ENCODE measurements around the gene ERBIN. TPM values are rescaled to one million over a fixed set of nuclear protein-coding genes. Genes with fewer than 3 reads are reported as not detected.

ERBIN gene
- total RNA-seq, 1 experiment from 2014 or later: 38.9 TPM

- no peak for TF ChIP-seq EZH2phosphoT487 (IDR thresholded peaks at IDR 0.05; ENCODE audit: borderline replicate concordance, low read length)
- TF ChIP-seq EZH2 (IDR thresholded peaks at IDR 0.05; ENCODE audit: low read length, unreplicated experiment): no peak
- no peak for TF ChIP-seq CTCF (conservative IDR thresholded peaks at IDR 0.05; ENCODE audit: low read depth, low read length)
- Histone ChIP-seq H3K4me3 (ENCODE audit: low read length) (no peak overlapping the region), H4K20me1 (ENCODE audit: low read length) (no peaks in the 10 kb centered on the region), H3K9me2 (replicated peaks; ENCODE audit: low read length) (no peaks in the 10 kb centered on the region), H3K79me2 (ENCODE audit: low read length) (peaks cover 32% of the 10 kb centered on the region), H3K36me3 (ENCODE audit: low read depth, low read length) (no peaks in the 10 kb centered on the region), H3K9me3 (ENCODE audit: low read length) (no peaks in the 10 kb centered on the region), H2AFZ (ENCODE audit: low read length) (no peak overlapping the region), H3F3A (ENCODE audit: low read length, unreplicated experiment) (no peaks in the 10 kb centered on the region), H3K27me3 (ENCODE audit: low read length) (no peaks in the 10 kb centered on the region), H3K4me1 (ENCODE audit: insufficient read depth, low read length) (no peaks in the 10 kb centered on the region), H3K27ac (ENCODE audit: low read length) (no peak overlapping the region), H3K4me2 (ENCODE audit: low read length) (no peak overlapping the region), H3K9ac (ENCODE audit: low read length) (no peak overlapping the region)
- BruUV-seq (replicated peaks): no TSS peak
- no peak for DNase-seq
- intact Hi-C loops (cut with micrococcal nuclease): no loop called here
- POLR2A ChIA-PET (ENCODE audit: unreplicated experiment): no interaction called here
- ATAC-seq: no peak
- CTCF ChIA-PET: no interaction called here
Observed at GRCh38 chr5:65992630-65993029, 66.3 kb downstream of the ERBIN start.

GRCh38 chr5:65994117-65994786 lies 67.9 kb downstream of the ERBIN start:
- TF ChIP-seq EZH2phosphoT487 (IDR thresholded peaks at IDR 0.05; ENCODE audit: borderline replicate concordance, low read length) (no peak), EZH2 (IDR thresholded peaks at IDR 0.05; ENCODE audit: low read length, unreplicated experiment) (no peak), CTCF (conservative IDR thresholded peaks at IDR 0.05; ENCODE audit: low read depth, low read length) (no peak)
- Histone ChIP-seq H3K27me3 (ENCODE audit: low read length) (no peaks in the 10 kb centered on the region), H3K79me2 (ENCODE audit: low read length) (peaks cover 21% of the 10 kb centered on the region), H3K4me3 (ENCODE audit: low read length) (no peak overlapping the region), H3K36me3 (ENCODE audit: low read depth, low read length) (no peaks in the 10 kb centered on the region), H3F3A (ENCODE audit: low read length, unreplicated experiment) (no peaks in the 10 kb centered on the region), H3K9ac (ENCODE audit: low read length) (no peak overlapping the region), H3K4me1 (ENCODE audit: insufficient read depth, low read length) (no peaks in the 10 kb centered on the region), H3K9me2 (replicated peaks; ENCODE audit: low read length) (no peaks in the 10 kb centered on the region), H3K27ac (ENCODE audit: low read length) (no peak overlapping the region), H2AFZ (ENCODE audit: low read length) (no peak overlapping the region), H3K9me3 (ENCODE audit: low read length) (no peaks in the 10 kb centered on the region), H4K20me1 (ENCODE audit: low read length) (no peaks in the 10 kb centered on the region), H3K4me2 (ENCODE audit: low read length) (no peak overlapping the region)
- no peak for ATAC-seq
- DNase-seq: no peak
- intact Hi-C loops (cut with micrococcal nuclease): no loop called here
- CTCF ChIA-PET: no interaction called here
- POLR2A ChIA-PET (ENCODE audit: unreplicated experiment): no interaction called here
- BruUV-seq (replicated peaks): no TSS peak

GRCh38 chr5:65999061-65999723 lies 72.8 kb downstream of the ERBIN start:
- H3K36me3 ChIP-seq (ENCODE audit: low read depth, low read length): no peaks in the 10 kb centered on the region; the same call in 1 of the 2 replicates
- ChIA-PET POLR2A (ENCODE audit: unreplicated experiment) (no interaction called here), CTCF (interaction anchor here (0.6 kb wide), 1 partner anchor 210 kb away, joined by 3 read pairs; no protein-coding TSS in a partner anchor)
- H3K9me3 ChIP-seq (ENCODE audit: low read length): no peaks in the 10 kb centered on the region
- no TSS peak for BruUV-seq (replicated peaks)
- H2AFZ ChIP-seq (ENCODE audit: low read length): no peak overlapping the region
- no peak overlapping the region for H3K9ac ChIP-seq (ENCODE audit: low read length)
- no peaks in the 10 kb centered on the region for H3K4me1 ChIP-seq (ENCODE audit: insufficient read depth, low read length)
- TF ChIP-seq CTCF (conservative IDR thresholded peaks at IDR 0.05; ENCODE audit: low read depth, low read length): no peak
- no peak for TF ChIP-seq EZH2phosphoT487 (IDR thresholded peaks at IDR 0.05; ENCODE audit: borderline replicate concordance, low read length)
- TF ChIP-seq EZH2 (IDR thresholded peaks at IDR 0.05; ENCODE audit: low read length, unreplicated experiment): no peak
- no peak overlapping the region for H3K4me2 ChIP-seq (ENCODE audit: low read length)
- DNase-seq (no peak), ATAC-seq (no peak)
- no peak overlapping the region for H3K27ac ChIP-seq (ENCODE audit: low read length)
- intact Hi-C loops (cut with micrococcal nuclease): no loop called here
- H3K79me2 ChIP-seq (ENCODE audit: low read length): peaks cover 46% of the 10 kb centered on the region
- no peaks in the 10 kb centered on the region for H4K20me1 ChIP-seq (ENCODE audit: low read length)
- H3F3A ChIP-seq (ENCODE audit: low read length, unreplicated experiment): no peaks in the 10 kb centered on the region
- H3K4me3 ChIP-seq (ENCODE audit: low read length): no peak overlapping the region
- no peaks in the 10 kb centered on the region for H3K9me2 ChIP-seq (replicated peaks; ENCODE audit: low read length)
- no peaks in the 10 kb centered on the region for H3K27me3 ChIP-seq (ENCODE audit: low read length)

Measured in PC-3 (cell line).